ENCODE results near the gene LRP5. TPM values are rescaled to one million over a fixed set of nuclear protein-coding genes. Genes with fewer than 3 reads are reported as not detected.
A peak's percentile ranks its signal among the peaks of the same experiment; 100 is the strongest.

LRP5 gene
- total RNA-seq, 2 experiments from 2014 or later = 37.1 to 46.3 TPM

- CTCF ChIA-PET = no interaction called here
- H3K27ac Mint-ChIP-seq = no peak overlapping the region
Measured at GRCh38 chr11:68411501-68411991, 99.2 kb downstream of the LRP5 start.

GRCh38 chr11:68412593-68413475 is 100.4 kb downstream of the LRP5 start:
- peaks cover 24% of the 10 kb centered on the region for H3K36me3 Mint-ChIP-seq (ENCODE audit: low read depth)
- DNase-seq (no peak), ATAC-seq (no peak)
- no peaks in the 10 kb centered on the region for H3K9me3 Mint-ChIP-seq (ENCODE audit: insufficient read depth)
- no peaks in the 10 kb centered on the region for H3K4me1 Mint-ChIP-seq (ENCODE audit: low read depth)
- H3K4me3 Mint-ChIP-seq = no peak overlapping the region
- ChIA-PET POLR2A (no interaction called here), CTCF (no interaction called here)
- no peaks in the 10 kb centered on the region for H3K27me3 Mint-ChIP-seq (ENCODE audit: low read depth)
- no peak overlapping the region for H3K27ac Mint-ChIP-seq

More at GRCh38 chr11:68411501-68411991, 99.2 kb downstream of the LRP5 start:
- no peaks in the 10 kb centered on the region for H3K4me1 Mint-ChIP-seq (ENCODE audit: low read depth)
- H3K27me3 Mint-ChIP-seq (ENCODE audit: low read depth) = no peaks in the 10 kb centered on the region
- no peaks in the 10 kb centered on the region for H3K9me3 Mint-ChIP-seq (ENCODE audit: insufficient read depth)
- no peak for ATAC-seq
- POLR2A ChIA-PET = no interaction called here
- DNase-seq = no peak
- peaks cover 22% of the 10 kb centered on the region for H3K36me3 Mint-ChIP-seq (ENCODE audit: low read depth)
- no peak overlapping the region for H3K4me3 Mint-ChIP-seq

DNA sequence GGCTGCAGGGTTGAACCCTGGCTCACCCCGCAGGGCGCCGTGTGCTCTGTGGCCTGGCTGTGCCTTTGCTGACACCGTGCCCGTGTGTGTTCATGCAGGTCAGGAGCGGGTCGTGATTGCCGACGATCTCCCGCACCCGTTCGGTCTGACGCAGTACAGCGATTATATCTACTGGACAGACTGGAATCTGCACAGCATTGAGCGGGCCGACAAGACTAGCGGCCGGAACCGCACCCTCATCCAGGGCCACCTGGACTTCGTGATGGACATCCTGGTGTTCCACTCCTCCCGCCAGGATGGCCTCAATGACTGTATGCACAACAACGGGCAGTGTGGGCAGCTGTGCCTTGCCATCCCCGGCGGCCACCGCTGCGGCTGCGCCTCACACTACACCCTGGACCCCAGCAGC is 101.2 kb downstream of the LRP5 start:
- no peaks in the 10 kb centered on the region for H3K9me3 Mint-ChIP-seq (ENCODE audit: insufficient read depth)
- no peak overlapping the region for H3K4me3 Mint-ChIP-seq
- ATAC-seq (no peak), DNase-seq (no peak)
- no peak overlapping the region for H3K27ac Mint-ChIP-seq
- peaks cover 24% of the 10 kb centered on the region for H3K36me3 Mint-ChIP-seq (ENCODE audit: low read depth)
- H3K27me3 Mint-ChIP-seq (ENCODE audit: low read depth) = no peaks in the 10 kb centered on the region
- no peaks in the 10 kb centered on the region for H3K4me1 Mint-ChIP-seq (ENCODE audit: low read depth)
- ChIA-PET POLR2A (no interaction called here), CTCF (no interaction called here)

DNA sequence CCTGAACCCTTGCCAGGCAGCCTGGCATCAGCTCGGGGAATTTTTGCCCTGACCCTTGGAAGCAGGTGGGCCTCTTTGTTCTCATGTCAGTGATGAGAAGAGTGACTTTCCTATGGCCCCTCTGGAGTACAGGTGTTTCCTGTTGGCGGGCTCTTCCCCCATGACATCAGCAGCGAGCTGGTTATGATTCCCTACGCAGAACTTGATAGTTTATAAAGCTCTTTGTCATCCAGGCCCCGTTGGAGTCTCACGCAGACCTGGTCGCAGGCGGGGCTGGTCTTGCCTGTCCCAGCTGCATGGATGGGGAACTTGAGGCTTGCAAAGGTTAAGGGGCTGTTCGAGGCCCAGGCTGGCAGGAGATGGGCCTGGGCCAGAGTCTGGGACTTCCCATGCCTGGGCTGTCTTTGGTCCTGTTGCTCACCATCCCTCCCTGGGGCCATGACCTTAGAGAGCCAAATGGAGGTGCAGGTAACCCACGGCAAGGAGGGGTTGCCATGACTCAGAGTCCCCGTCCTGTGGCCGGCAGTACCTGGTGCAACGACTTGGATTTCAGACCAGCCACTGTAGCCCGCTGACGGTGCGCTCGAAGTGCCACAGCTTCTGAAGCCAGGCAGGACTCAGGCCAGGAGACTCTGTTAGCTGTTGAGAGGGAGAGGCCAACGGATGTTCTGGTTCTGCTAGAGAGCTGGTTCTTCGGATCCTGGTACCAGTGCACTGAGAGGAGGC is 102.3 kb downstream of the LRP5 start:
- H3K4me1 Mint-ChIP-seq (ENCODE audit: low read depth) = no peaks in the 10 kb centered on the region
- POLR2A ChIA-PET = no interaction called here
- CTCF ChIA-PET = no interaction called here
- H3K9me3 Mint-ChIP-seq (ENCODE audit: insufficient read depth) = no peaks in the 10 kb centered on the region
- no peak for ATAC-seq
- peaks cover 24% of the 10 kb centered on the region for H3K36me3 Mint-ChIP-seq (ENCODE audit: low read depth)
- no peak overlapping the region for H3K4me3 Mint-ChIP-seq
- no peaks in the 10 kb centered on the region for H3K27me3 Mint-ChIP-seq (ENCODE audit: low read depth)
- H3K27ac Mint-ChIP-seq = no peak overlapping the region
- DNase-seq = no peak

GRCh38 chr11:68416070-68416578 is 103.7 kb downstream of the LRP5 start:
- H3K9me3 Mint-ChIP-seq (ENCODE audit: insufficient read depth) = no peaks in the 10 kb centered on the region
- H3K27ac Mint-ChIP-seq = no peak overlapping the region
- POLR2A ChIA-PET = no interaction called here
- no peak for DNase-seq
- ATAC-seq = no peak
- CTCF ChIA-PET = no interaction called here
- H3K27me3 Mint-ChIP-seq (ENCODE audit: low read depth) = no peaks in the 10 kb centered on the region
- H3K36me3 Mint-ChIP-seq (ENCODE audit: low read depth) = peaks cover 29% of the 10 kb centered on the region
- H3K4me1 Mint-ChIP-seq (ENCODE audit: low read depth) = peaks cover 4% of the 10 kb centered on the region
- H3K4me3 Mint-ChIP-seq = no peak overlapping the region

GRCh38 chr11:68418648-68419047 is 106.3 kb downstream of the LRP5 start:
- ATAC-seq = no peak
- Mint-ChIP-seq H3K4me3 (no peak overlapping the region), H3K36me3 (ENCODE audit: low read depth) (peaks cover 27% of the 10 kb centered on the region), H3K27me3 (ENCODE audit: low read depth) (no peaks in the 10 kb centered on the region), H3K9me3 (ENCODE audit: insufficient read depth) (no peaks in the 10 kb centered on the region), H3K27ac (no peak overlapping the region), H3K4me1 (ENCODE audit: low read depth) (peaks cover 4% of the 10 kb centered on the region)
- DNase-seq = no peak
- POLR2A ChIA-PET = no interaction called here
- CTCF ChIA-PET = no interaction called here

GRCh38 chr11:68420171-68420570 is 107.8 kb downstream of the LRP5 start:
- Mint-ChIP-seq H3K27ac (no peak overlapping the region), H3K9me3 (ENCODE audit: insufficient read depth) (no peaks in the 10 kb centered on the region), H3K4me1 (ENCODE audit: low read depth) (peaks cover 4% of the 10 kb centered on the region), H3K36me3 (ENCODE audit: low read depth) (peaks cover 31% of the 10 kb centered on the region), H3K27me3 (ENCODE audit: low read depth) (no peaks in the 10 kb centered on the region), H3K4me3 (no peak overlapping the region)
- POLR2A ChIA-PET = no interaction called here
- DNase-seq = no peak
- CTCF ChIA-PET = no interaction called here
- ATAC-seq = no peak

GRCh38 chr11:68423481-68423880 is 111.1 kb downstream of the LRP5 start:
- ChIA-PET POLR2A (interaction anchor here (0.6 kb wide), 1 partner anchor 20 kb away, joined by 6 read pairs; no protein-coding TSS in a partner anchor), CTCF (no interaction called here)
- ATAC-seq (no peak), DNase-seq (no peak)
- H3K27ac Mint-ChIP-seq = no peak overlapping the region
- no peaks in the 10 kb centered on the region for H3K9me3 Mint-ChIP-seq (ENCODE audit: insufficient read depth)
- H3K4me3 Mint-ChIP-seq = no peak overlapping the region
- peaks cover 4% of the 10 kb centered on the region for H3K4me1 Mint-ChIP-seq (ENCODE audit: low read depth)
- no peaks in the 10 kb centered on the region for H3K27me3 Mint-ChIP-seq (ENCODE audit: low read depth)
- peaks cover 48% of the 10 kb centered on the region for H3K36me3 Mint-ChIP-seq (ENCODE audit: low read depth)

DNA sequence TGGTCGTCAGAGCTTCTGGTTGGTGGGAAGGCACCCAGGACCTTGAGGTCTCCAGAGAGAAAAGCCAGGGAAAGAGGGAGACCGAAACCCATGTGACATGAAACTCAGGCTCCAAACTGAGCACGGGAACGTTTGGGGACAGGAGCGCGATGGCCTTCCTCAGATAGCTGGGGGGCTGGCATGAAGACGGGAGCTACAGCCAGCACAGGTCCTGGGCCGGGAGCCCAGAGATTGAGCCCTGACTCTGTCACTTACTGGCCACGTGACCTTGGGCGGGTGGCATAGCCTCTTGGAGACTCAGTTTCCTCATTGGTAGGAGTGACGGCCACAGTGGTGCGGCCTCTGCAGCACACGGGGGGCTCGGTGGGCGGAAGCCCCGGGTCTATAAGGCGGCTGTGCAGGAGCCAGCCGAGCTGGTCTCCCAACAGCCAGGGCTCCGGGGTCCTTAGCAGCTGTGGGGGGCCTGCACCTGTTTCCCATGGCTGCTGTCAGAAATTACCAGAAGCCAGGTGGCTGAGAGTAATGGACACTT is 111.8 kb downstream of the LRP5 start:
- CTCF ChIA-PET = no interaction called here

DNA sequence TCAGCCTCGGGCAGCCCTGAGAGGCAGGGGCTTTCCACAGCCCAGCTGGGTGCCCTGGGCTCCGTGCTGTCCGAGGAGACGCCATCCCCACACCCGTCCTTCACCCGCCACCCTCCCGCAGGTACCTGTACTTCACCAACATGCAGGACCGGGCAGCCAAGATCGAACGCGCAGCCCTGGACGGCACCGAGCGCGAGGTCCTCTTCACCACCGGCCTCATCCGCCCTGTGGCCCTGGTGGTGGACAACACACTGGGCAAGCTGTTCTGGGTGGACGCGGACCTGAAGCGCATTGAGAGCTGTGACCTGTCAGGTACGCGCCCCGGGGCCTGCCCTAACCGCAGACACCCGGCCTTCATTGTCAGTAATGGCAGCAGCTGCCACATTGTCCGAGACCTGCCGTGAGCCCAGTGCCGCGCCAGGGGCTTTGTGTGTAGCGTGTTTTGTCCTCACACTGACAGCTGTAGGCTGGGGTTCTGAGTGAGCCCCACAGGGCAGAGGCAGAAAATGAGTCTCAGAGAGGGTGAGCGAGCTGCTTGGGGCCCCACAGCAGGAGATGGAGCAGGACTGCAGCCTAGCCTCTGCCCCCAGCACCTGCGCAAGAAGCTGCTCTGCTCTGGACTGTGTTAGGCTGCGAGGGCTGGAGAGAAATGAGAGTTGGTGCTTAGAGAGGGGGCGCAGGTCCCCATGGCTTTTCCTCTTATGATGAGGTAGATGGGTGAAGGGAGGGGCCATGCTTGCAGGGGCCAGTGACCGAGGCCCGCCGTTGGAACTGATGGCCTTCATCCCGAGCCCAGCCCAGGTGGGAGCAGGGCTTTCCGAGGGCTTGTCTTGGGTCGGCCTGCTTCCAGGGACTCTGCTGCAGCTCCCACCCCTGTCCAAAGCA is 112.8 kb downstream of the LRP5 start:
- H3K4me1 Mint-ChIP-seq (ENCODE audit: low read depth) = peaks cover 4% of the 10 kb centered on the region
- DNase-seq = no peak
- H3K27ac Mint-ChIP-seq = no peak overlapping the region
- no peak for ATAC-seq
- peaks cover 52% of the 10 kb centered on the region for H3K36me3 Mint-ChIP-seq (ENCODE audit: low read depth)
- H3K9me3 Mint-ChIP-seq (ENCODE audit: insufficient read depth) = peaks cover 5% of the 10 kb centered on the region
- CTCF ChIA-PET = no interaction called here
- H3K4me3 Mint-ChIP-seq = no peak overlapping the region
- H3K27me3 Mint-ChIP-seq (ENCODE audit: low read depth) = no peaks in the 10 kb centered on the region
- POLR2A ChIA-PET = no interaction called here

More for the DNA sequence above, 111.8 kb downstream of the LRP5 start:
- Mint-ChIP-seq H3K36me3 (ENCODE audit: low read depth) (peaks cover 48% of the 10 kb centered on the region), H3K4me1 (ENCODE audit: low read depth) (peaks cover 4% of the 10 kb centered on the region), H3K9me3 (ENCODE audit: insufficient read depth) (no peaks in the 10 kb centered on the region), H3K27me3 (ENCODE audit: low read depth) (no peaks in the 10 kb centered on the region), H3K4me3 (no peak overlapping the region), H3K27ac (no peak overlapping the region)
- POLR2A ChIA-PET = no interaction called here
- ATAC-seq = no peak
- no peak for DNase-seq

GRCh38 chr11:68425866-68426380 is 113.5 kb downstream of the LRP5 start:
- DNase-seq (no peak), ATAC-seq (no peak)
- H3K4me3 Mint-ChIP-seq = no peak overlapping the region
- H3K36me3 Mint-ChIP-seq (ENCODE audit: low read depth) = peaks cover 55% of the 10 kb centered on the region
- H3K9me3 Mint-ChIP-seq (ENCODE audit: insufficient read depth) = peaks cover 5% of the 10 kb centered on the region
- CTCF ChIA-PET = no interaction called here
- H3K27ac Mint-ChIP-seq = peak overlapping the region; percentile 43
- H3K4me1 Mint-ChIP-seq (ENCODE audit: low read depth) = no peaks in the 10 kb centered on the region
- H3K27me3 Mint-ChIP-seq (ENCODE audit: low read depth) = no peaks in the 10 kb centered on the region
- POLR2A ChIA-PET = no interaction called here
